Measurements from ENCODE around the gene RERE. TPM values are rescaled to one million over a fixed set of nuclear protein-coding genes. Genes with fewer than 3 reads are reported as not detected.

RERE gene
- total and polyA plus RNA-seq, 7 donors, result 19.2 to 148 (median 90.6) TPM

DNA sequence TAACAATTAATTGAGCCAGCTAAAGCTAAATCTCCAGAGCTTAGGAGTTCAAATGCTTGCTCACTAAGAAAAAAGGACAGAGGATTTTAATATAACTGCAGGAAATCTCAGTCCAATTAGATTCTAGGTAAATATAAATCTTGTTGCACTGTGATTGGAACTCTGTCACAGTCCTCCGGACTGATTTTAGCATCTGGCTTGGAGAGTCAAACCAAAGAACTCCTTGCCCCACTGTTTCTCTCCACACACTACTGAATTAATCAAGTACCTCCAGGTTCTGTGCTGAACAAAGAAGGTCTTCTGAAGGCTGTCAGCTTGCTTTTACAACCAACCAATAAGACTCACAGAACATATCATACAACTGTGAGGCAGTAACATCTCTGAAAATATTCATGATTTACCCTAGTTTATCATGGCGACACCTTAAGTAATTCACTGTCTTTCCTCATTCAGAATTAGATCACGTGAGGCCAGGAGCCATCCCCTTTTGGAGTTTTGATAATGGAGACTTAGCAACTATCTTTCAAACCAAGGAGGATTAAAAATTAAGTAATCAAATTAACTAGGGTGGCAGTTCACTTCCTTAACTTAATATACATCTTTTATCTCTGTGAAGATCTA is 176.0 kb downstream of the RERE start:
- no peak overlapping the region for H3K27ac ChIP-seq
- H3K4me3 ChIP-seq, result no peak overlapping the region
- no peaks in the 10 kb centered on the region for H3K36me3 ChIP-seq
- intact Hi-C loops (cut with DNase I), result no loop called here
- H3K4me1 ChIP-seq, result peaks cover 0 to 33% (median 12%) of the 10 kb centered on the region in 4 donors
- WGBS, 2 donors, result 79 to 80% methylated on average over 3 of the region's 3 CpGs
- DNase-seq, result no peak
- no peaks in the 10 kb centered on the region for H3K27me3 ChIP-seq
- H3K9me3 ChIP-seq, result no peaks in the 10 kb centered on the region
- TF ChIP-seq POLR2AphosphoS5 (IDR thresholded peaks at IDR 0.05) (no peak), POLR2A (IDR thresholded peaks at IDR 0.05) (no peak), CTCF (IDR thresholded peaks at IDR 0.05) (no peak), EP300 (IDR thresholded peaks at IDR 0.05) (no peak)

DNA sequence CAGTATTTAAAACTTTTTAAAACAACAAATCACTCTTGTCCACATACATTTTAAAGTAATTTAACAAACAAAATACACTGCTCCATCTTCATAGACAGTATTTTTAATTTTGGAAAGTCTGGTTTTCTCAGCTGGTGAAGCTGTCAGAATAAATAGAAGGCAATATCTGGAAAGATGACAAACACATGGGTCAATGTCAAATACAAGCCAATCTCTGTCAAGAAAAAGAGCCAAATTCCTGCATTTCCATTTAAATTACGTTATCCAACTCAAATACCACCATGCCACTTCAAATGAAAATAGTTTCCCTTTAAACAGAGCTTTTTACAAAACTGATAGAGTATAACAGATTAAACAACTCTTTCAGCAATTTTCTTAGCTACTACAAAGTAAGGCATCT is 176.5 kb downstream of the RERE start:
- intact Hi-C loops (cut with DNase I), result no loop called here
- Histone ChIP-seq H3K9me3 (no peaks in the 10 kb centered on the region), H3K4me1 (peaks cover 0 to 29% (median 9%) of the 10 kb centered on the region in 4 donors), H3K27ac (no peak overlapping the region), H3K36me3 (no peaks in the 10 kb centered on the region), H3K27me3 (no peaks in the 10 kb centered on the region), H3K4me3 (no peak overlapping the region)
- DNase-seq, result no peak
- WGBS, 2 donors, result 79 to 82% methylated on average over 1 of the region's 1 CpG
- TF ChIP-seq POLR2A (IDR thresholded peaks at IDR 0.05) (no peak), CTCF (IDR thresholded peaks at IDR 0.05) (no peak), EP300 (IDR thresholded peaks at IDR 0.05) (no peak), POLR2AphosphoS5 (IDR thresholded peaks at IDR 0.05) (no peak)

GRCh38 chr1:8639148-8639547 is 178.3 kb downstream of the RERE start:
- intact Hi-C loops (cut with DNase I), result no loop called here
- Histone ChIP-seq H3K9me3 (no peaks in the 10 kb centered on the region), H3K4me3 (no peak overlapping the region), H3K27me3 (no peaks in the 10 kb centered on the region), H3K36me3 (no peaks in the 10 kb centered on the region), H3K27ac (no peak overlapping the region), H3K4me1 (peaks cover 0 to 29% (median 9%) of the 10 kb centered on the region in 4 donors)
- no peak for TF ChIP-seq EP300 (IDR thresholded peaks at IDR 0.05)
- no peak for TF ChIP-seq CTCF (IDR thresholded peaks at IDR 0.05)
- no peak for TF ChIP-seq POLR2A (IDR thresholded peaks at IDR 0.05)
- no peak for TF ChIP-seq POLR2AphosphoS5 (IDR thresholded peaks at IDR 0.05)
- DNase-seq, result no peak
- 95 to 96% methylated on average over 5 of the region's 5 CpGs for WGBS, 2 donors

DNA sequence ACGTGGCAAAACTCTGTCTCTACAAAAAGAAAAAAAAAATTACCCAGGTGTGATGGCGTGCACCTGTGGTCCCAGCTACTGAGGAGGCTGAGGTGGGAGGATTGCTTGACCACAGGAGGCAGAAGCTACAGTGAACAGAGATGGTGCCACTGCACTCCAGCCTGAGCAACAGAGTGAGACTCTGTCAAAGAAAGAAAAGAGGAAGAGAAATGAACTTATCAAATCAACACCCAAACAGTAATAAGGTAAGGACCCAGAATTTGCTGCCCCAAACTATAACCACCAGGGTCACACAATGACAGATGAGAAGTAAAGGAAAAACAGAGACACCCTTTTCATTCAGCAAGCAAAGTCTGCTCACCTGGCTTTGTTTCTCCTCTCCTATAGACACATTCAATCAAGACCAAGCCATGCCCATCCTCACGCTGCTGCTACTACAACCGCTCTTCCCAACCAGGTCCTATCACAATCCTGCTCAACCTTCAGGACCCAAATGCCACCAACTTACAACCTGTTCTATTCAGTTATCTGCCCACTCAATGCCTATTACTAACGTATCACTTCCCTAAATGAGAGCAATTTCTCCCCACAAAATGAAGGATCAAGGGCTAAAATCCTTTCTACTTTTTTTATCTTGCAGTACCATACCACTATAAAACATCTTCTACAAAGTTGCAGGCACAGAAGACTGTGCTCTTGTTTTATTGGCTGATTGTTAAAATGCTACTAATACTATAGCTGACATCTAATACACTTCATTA is 183.5 kb downstream of the RERE start:
- H3K27me3 ChIP-seq, result no peaks in the 10 kb centered on the region
- H3K36me3 ChIP-seq, result no peaks in the 10 kb centered on the region
- no peak overlapping the region for H3K27ac ChIP-seq
- TF ChIP-seq EP300 (IDR thresholded peaks at IDR 0.05), result no peak
- no peak for TF ChIP-seq CTCF (IDR thresholded peaks at IDR 0.05)
- TF ChIP-seq POLR2AphosphoS5 (IDR thresholded peaks at IDR 0.05), result no peak
- no peak for TF ChIP-seq POLR2A (IDR thresholded peaks at IDR 0.05)
- no peak overlapping the region for H3K4me3 ChIP-seq
- DNase-seq, result no peak
- peaks cover 0 to 36% (median 20%) of the 10 kb centered on the region in 4 donors for H3K4me1 ChIP-seq
- no peaks in the 10 kb centered on the region for H3K9me3 ChIP-seq
- WGBS, 2 donors, result 91 to 94% methylated on average over 5 of the region's 5 CpGs
- intact Hi-C loops (cut with DNase I), result no loop called here
